ENCODE results near the gene PRDM7. TPM values are rescaled to one million over a fixed set of nuclear protein-coding genes. Genes with fewer than 3 reads are reported as not detected.

PRDM7 gene
- total and polyA plus RNA-seq, 2 of the 8 experiments (the other 6 are each of a cell fraction or from before 2014, with no cell fraction given) = 0.02 TPM; not detected in 1

- Histone ChIP-seq H3K23me2 (ENCODE audit: low read depth, low read length) (no peaks in the 10 kb centered on the region), H3K4me2 (ENCODE audit: insufficient read depth in 1 of 2, low read depth in 2 of 2, low read length in 2 of 2) (no peak overlapping the region), H3K23ac (ENCODE audit: insufficient read length) (no peak overlapping the region), H3K27me3 (replicated peaks in 1 of 4; ENCODE audit: control insufficient read depth in 3 of 4, extremely low read depth in 1 of 4, insufficient read depth in 3 of 4, low read length in 3 of 4) (peaks cover 0 to 5% (median 4%) of the 10 kb centered on the region in 4 experiments; a peak in 2 of 7 replicates), H3K9me3 (ENCODE audit: insufficient read depth in 2 of 2, low read depth in 1 of 2, low read length in 1 of 2) (peaks cover 5 to 6% of the 10 kb centered on the region in 2 experiments; a peak in 3 of 4 replicates), H3K9ac (replicated peaks in 1 of 4; ENCODE audit: extremely low read depth in 1 of 4, low read depth in 3 of 4, low read length in 3 of 4) (no peak overlapping the region), H3K27ac (ENCODE audit: low read depth, low read length) (no peak overlapping the region), H3K18ac (ENCODE audit: extremely low read depth, low read length) (no peak overlapping the region), H3K4me1 (replicated peaks in 1 of 4; ENCODE audit: control insufficient read depth in 3 of 4, insufficient read depth in 4 of 4, low read length in 3 of 4) (peaks cover 0 to 2% (median 0%) of the 10 kb centered on the region in 4 experiments; a peak in 1 of 7 replicates), H2BK12ac (ENCODE audit: low read depth, low read length) (no peak overlapping the region), H2BK5ac (ENCODE audit: low read depth, low read length) (no peak overlapping the region), H4K20me1 (replicated peaks in 1 of 2; ENCODE audit: control insufficient read depth in 1 of 2, insufficient read depth in 2 of 2, low read length in 2 of 2) (no peaks in the 10 kb centered on the region), H2AFZ (ENCODE audit: low read length) (no peak overlapping the region), H3K4me3 (ENCODE audit: extremely low read depth in 1 of 4, insufficient read depth in 2 of 4, low read depth in 3 of 4, low read length in 4 of 4) (no peak overlapping the region), H2AK5ac (ENCODE audit: low read depth, low read length) (no peak overlapping the region), H2BK20ac (ENCODE audit: low read length) (no peak overlapping the region), H2BK120ac (replicated peaks; ENCODE audit: low read depth, low read length) (no peak overlapping the region), H4K8ac (ENCODE audit: extremely low read depth, insufficient read depth, low read length) (no peak overlapping the region), H3K79me1 (ENCODE audit: low read depth, low read length) (no peaks in the 10 kb centered on the region), H3K36me3 (ENCODE audit: control insufficient read depth in 2 of 4, insufficient read depth in 4 of 4, low read length in 3 of 4) (no peaks in the 10 kb centered on the region), H4K5ac (ENCODE audit: insufficient read length, low read depth, low read length) (no peak overlapping the region), H3K14ac (ENCODE audit: insufficient read length) (no peak overlapping the region), H3K4ac (replicated peaks; ENCODE audit: insufficient read length, low read depth, low read length) (no peak overlapping the region), H3K79me2 (ENCODE audit: control insufficient read depth in 1 of 2, insufficient read depth in 2 of 2, low read length in 2 of 2) (no peaks in the 10 kb centered on the region), H4K91ac (replicated peaks; ENCODE audit: insufficient read length, low read length) (no peak overlapping the region), H2BK15ac (ENCODE audit: low read length) (no peak overlapping the region), H3K56ac (replicated peaks; ENCODE audit: insufficient read length, low read depth, low read length) (no peak overlapping the region)
- WGBS, 2 experiments (ENCODE audit: extremely low coverage in 1 of 2, insufficient coverage in 1 of 2, insufficient read length in 1 of 2, insufficient replicate concordance in 2 of 2, low coverage in 1 of 2, low lambda C conversion rate in 2 of 2, missing lambda C conversion rate in 1 of 2) = 89% methylated on average over 8 of the region's 8 CpGs; no CpG with 5 or more reads in 1 of the 2 experiments
- TF ChIP-seq SP1 (IDR thresholded peaks at IDR 0.05; ENCODE audit: low read depth, low read length) = no peak
- TF ChIP-seq POLR2AphosphoS5 (IDR thresholded peaks at IDR 0.05; ENCODE audit: low read depth, low read length) = no peak
- no peak for TF ChIP-seq SIN3A (conservative IDR thresholded peaks at IDR 0.05 in 1 of 2, IDR thresholded peaks at IDR 0.05 in 1 of 2; ENCODE audit: low read depth in 1 of 2, low read length in 2 of 2)
- no peak for TF ChIP-seq EP300 (IDR thresholded peaks at IDR 0.05; ENCODE audit: borderline replicate concordance in 1 of 2, low read depth in 2 of 2, low read length in 2 of 2)
- TF ChIP-seq CEBPB (IDR thresholded peaks at IDR 0.05; ENCODE audit: low read depth, low read length) = no peak
- no peak for FAIRE-seq
- CTCF ChIA-PET (ENCODE audit: partially characterized antibody) = interaction anchor here (1.2 to 2.2 kb wide), 5 partner anchors 8 to 83 kb away, joined by 3 to 7 read pairs (median 6); no protein-coding TSS in a partner anchor
- DNase-seq (ENCODE audit: low read depth in 1 of 2, low spot score in 2 of 2) = no peak
- POLR2A ChIA-PET (ENCODE audit: partially characterized antibody) = interaction anchor here (0.6 kb wide), 1 partner anchor 27 kb away, joined by 4 read pairs; no protein-coding TSS in a partner anchor
Observed at GRCh38 chr16:90083139-90083538, 6.0 kb upstream of the PRDM7 start.

All from H1 (cell line).